Ishikawa (cell line): Measurements from ENCODE around the gene SCAF8.

ENCODE experiments used
- EGR1 ChIP-seq: IDR thresholded peaks from 2 replicates; pipeline ENCODE4 v1.6.1; 2012
- EP300 ChIP-seq: IDR thresholded peaks from 2 replicates; pipeline ENCODE4 v1.6.1; 2012; ENCODE audit warnings: borderline replicate concordance
- RAD21 ChIP-seq: IDR thresholded peaks from 2 replicates; pipeline ENCODE4 v1.6.1; 2012; ENCODE audit warnings: low read depth
- TCF12 ChIP-seq: IDR thresholded peaks from 2 replicates; pipeline ENCODE4 v1.6.1; 2012; ENCODE audit warnings: low read depth
- ZBTB7A ChIP-seq: IDR thresholded peaks from 2 replicates; pipeline ENCODE4 v1.6.1; 2012; ENCODE audit warnings: low read depth

GRCh38 chr6:154782193-154782592 is 49.0 kb downstream of the SCAF8 start:
- no peak for TF ChIP-seq EGR1
- TF ChIP-seq EP300: no peak
- no peak for TF ChIP-seq RAD21
- no peak for TF ChIP-seq TCF12
- TF ChIP-seq ZBTB7A: no peak
